HepG2 (cell line): Measurements from ENCODE around the gene ZCCHC17. TPM values are rescaled to one million over a fixed set of nuclear protein-coding genes. Genes with fewer than 3 reads are reported as not detected.

ENCODE experiments used
- ATF7-NPFF ChIP-seq: sonication (generic); formaldehyde crosslinking; IDR thresholded peaks from 2 replicates; pipeline ENCODE4 v1.8.1; 2023; ENCODE audit warnings: mild to moderate bottlenecking, low read depth, missing genetic modification reagents, moderate library complexity
- CHD4 ChIP-seq: fragments of 200-600 bp; sonication (generic); IDR thresholded peaks from 2 replicates; pipeline ENCODE4 v1.7.0; 2017; ENCODE audit warnings: mild to moderate bottlenecking, low read length, borderline replicate concordance
- FLYWCH1 ChIP-seq: sonication (generic); formaldehyde crosslinking; IDR thresholded peaks from 2 replicates; pipeline ENCODE4 v1.8.1; 2023; ENCODE audit warnings: mild to moderate bottlenecking, missing genetic modification reagents
- GFI1 ChIP-seq: sonication (generic); formaldehyde crosslinking; IDR thresholded peaks from 2 replicates; pipeline ENCODE4 v1.5.0; 2020; ENCODE audit warnings: missing genetic modification reagents, mild to moderate bottlenecking, borderline replicate concordance
- IRX3 ChIP-seq: sonication (generic); formaldehyde crosslinking; IDR thresholded peaks from 2 replicates; pipeline ENCODE4 v1.8.1; 2023; ENCODE audit warnings: mild to moderate bottlenecking, low read depth, missing genetic modification reagents, borderline replicate concordance
- MAFF ChIP-seq: IDR thresholded peaks from 2 replicates; pipeline ENCODE4 v1.6.1; 2011; ENCODE audit warnings: low read depth, low read length, improper control_type of control experiment
- MBNL3 ChIP-seq: fragments of 250-450 bp; sonication (Bioruptor Pico); conservative IDR thresholded peaks from 2 replicates; pipeline ENCODE4 v1.8.0; 2022; ENCODE audit warnings: mild to moderate bottlenecking, inconsistent platforms
- MLLT10 ChIP-seq: sonication (generic); formaldehyde crosslinking; IDR thresholded peaks from 2 replicates; pipeline ENCODE4 v1.4.0; 2020; ENCODE audit warnings: missing genetic modification reagents
- MXD4 ChIP-seq: IDR thresholded peaks from 2 replicates; pipeline ENCODE4 v1.6.1; 2016; ENCODE audit warnings: mild to moderate bottlenecking, missing biosample characterization, missing genetic modification reagents
- SMARCC2 ChIP-seq: fragments of 450-650 bp; IDR thresholded peaks from 2 replicates; pipeline ENCODE4 v1.6.1; 2017; ENCODE audit warnings: antibody characterized with exemption, mild to moderate bottlenecking
- SP5 ChIP-seq: IDR thresholded peaks from 2 replicates; pipeline ENCODE4 v1.6.1; 2016; ENCODE audit warnings: low read depth, borderline replicate concordance
- ZNF17 ChIP-seq: sonication (generic); formaldehyde crosslinking; IDR thresholded peaks from 2 replicates; pipeline ENCODE4 v1.5.0; 2020; ENCODE audit warnings: mild to moderate bottlenecking, missing genetic modification reagents
- ZNF337 ChIP-seq: sonication (generic); formaldehyde crosslinking; IDR thresholded peaks from 2 replicates; pipeline ENCODE4 v1.5.1; 2020; ENCODE audit warnings: missing genetic modification reagents, low read depth, mild to moderate bottlenecking, borderline replicate concordance
- ZNF33B ChIP-seq: sonication (generic); formaldehyde crosslinking; IDR thresholded peaks from 2 replicates; pipeline ENCODE4 v1.5.1; 2020; ENCODE audit warnings: mild to moderate bottlenecking, missing genetic modification reagents
- ZNF383 ChIP-seq: sonication (generic); formaldehyde crosslinking; IDR thresholded peaks from 2 replicates; pipeline ENCODE4 v1.4.0; 2020; ENCODE audit warnings: missing genetic modification reagents, mild to moderate bottlenecking, borderline replicate concordance
- ZNF510 ChIP-seq: sonication (generic); formaldehyde crosslinking; IDR thresholded peaks from 2 replicates; pipeline ENCODE4 v1.4.0; 2020; ENCODE audit warnings: low read depth, mild to moderate bottlenecking, missing genetic modification reagents
- ZNF564 ChIP-seq: sonication (generic); formaldehyde crosslinking; IDR thresholded peaks from 2 replicates; pipeline ENCODE4 v1.8.1; 2023; ENCODE audit warnings: mild to moderate bottlenecking, missing genetic modification reagents
- ZZZ3 ChIP-seq: sonication (generic); formaldehyde crosslinking; IDR thresholded peaks from 2 replicates; pipeline ENCODE4 v1.4.0; 2020; ENCODE audit warnings: missing genetic modification reagents, mild to moderate bottlenecking, borderline replicate concordance
- polyA plus RNA-seq, 8 experiments: library from polyadenylated mRNA; depleted of rRNA in 3 of 8; stranded (reverse) in 7 of 8; unstranded in 1 of 8; fragments of >200 nt; fragmentation: Illumina TruSeq in 4 of 8; extraction: Trizol in 4 of 8; gene quantifications; 2 replicates each; pipeline versions ENCODE4 v1.2.1 to v1.2.3, GENCODE V29; 2011 to 2016; ENCODE audit warnings: low read depth in 4 of 8, missing spikeins in 1 of 8, mixed read lengths in 1 of 8; ENCODE audit not compliant: insufficient read depth in 1 of 8
- total RNA-seq, 5 experiments: library from RNA; depleted of rRNA; stranded (reverse); fragments of >200 nt; fragmentation: Illumina TruSeq; extraction: Trizol; gene quantifications; 2 replicates each; pipeline ENCODE4 v1.2.3, GENCODE V29; 2016; ENCODE audit warnings: low read depth in 1 of 5
- TF ChIP-seq, protein P1 (sequence below): IDR thresholded peaks from 2 replicates; pipeline ENCODE4 v1.6.1; 2016; ENCODE audit warnings: mild to moderate bottlenecking, missing biosample characterization, missing genetic modification reagents
- TF ChIP-seq, protein P2 (sequence below): sonication (generic); formaldehyde crosslinking; IDR thresholded peaks from 2 replicates; pipeline ENCODE4 v1.4.0; 2020; ENCODE audit warnings: mild to moderate bottlenecking, missing genetic modification reagents
- TF ChIP-seq, protein P3 (sequence below): sonication (generic); formaldehyde crosslinking; IDR thresholded peaks from 2 replicates; pipeline ENCODE4 v1.5.1; 2020; ENCODE audit warnings: mild to moderate bottlenecking, missing genetic modification reagents, moderate library complexity

Gene ZCCHC17
- total and polyA plus RNA-seq, 2 of the 13 experiments (the other 11 are each of a cell fraction or from before 2014, with no cell fraction given), result 20.5 to 53.0 TPM

DNA sequence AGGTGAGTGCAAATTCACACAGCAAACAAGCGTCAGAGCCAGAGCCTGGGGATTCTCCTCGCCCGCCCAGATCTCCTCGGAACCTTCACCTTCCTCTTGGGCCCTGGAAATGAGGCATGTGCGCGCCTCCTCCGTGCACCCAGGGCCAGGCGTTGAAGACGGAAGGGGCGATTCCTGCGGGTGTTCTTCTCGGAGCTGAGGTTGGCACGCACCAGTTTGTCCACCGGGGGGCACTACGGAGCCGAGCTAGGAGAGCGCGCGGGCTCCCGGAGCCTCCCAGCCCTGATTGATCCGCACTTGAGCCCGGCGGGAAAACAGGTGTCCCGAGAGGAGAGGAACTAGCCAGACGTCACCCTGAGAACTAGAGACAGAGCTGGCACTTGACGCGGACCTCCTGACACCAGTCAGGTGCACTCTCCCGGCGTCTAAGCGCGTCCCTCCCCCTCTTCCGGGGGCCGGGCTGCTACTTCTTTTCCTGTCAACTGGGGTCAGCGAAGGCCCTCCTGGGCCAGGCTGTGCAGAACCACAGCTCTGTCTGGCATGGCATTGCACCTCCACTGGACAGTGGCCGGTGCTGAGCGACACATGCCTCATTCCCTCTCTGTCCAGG lies 97.9 kb downstream of the ZCCHC17 start (continued):
- TF ChIP-seq SP5, result no peak
- no peak for TF ChIP-seq SMARCC2
- no peak for TF ChIP-seq ATF7-NPFF (CRISPR knock-in tag)
- TF ChIP-seq MAFF, result no peak
- no peak for TF ChIP-seq MBNL3 (CRISPR knock-in tag)
- TF ChIP-seq IRX3 (CRISPR knock-in tag), result no peak
- TF ChIP-seq ZNF383 (CRISPR knock-in tag), result no peak
- no peak for TF ChIP-seq ZNF17
- no peak for TF ChIP-seq ZZZ3 (CRISPR knock-in tag)
- peak; percentile 40; the same call in 1 of the 2 replicates for TF ChIP-seq GFI1
- TF ChIP-seq, protein P1, sequence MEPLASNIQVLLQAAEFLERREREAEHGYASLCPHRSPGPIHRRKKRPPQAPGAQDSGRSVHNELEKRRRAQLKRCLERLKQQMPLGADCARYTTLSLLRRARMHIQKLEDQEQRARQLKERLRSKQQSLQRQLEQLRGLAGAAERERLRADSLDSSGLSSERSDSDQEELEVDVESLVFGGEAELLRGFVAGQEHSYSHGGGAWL (CRISPR knock-in tag), result no peak
- 0 out of 2 replicates have a peak, but pooled peaks have one; percentile 50 for TF ChIP-seq ZNF33B
- TF ChIP-seq ZNF337 (CRISPR knock-in tag), result 0 out of 2 replicates have a peak, but pooled peaks have one; percentile 32
- TF ChIP-seq, protein P2, sequence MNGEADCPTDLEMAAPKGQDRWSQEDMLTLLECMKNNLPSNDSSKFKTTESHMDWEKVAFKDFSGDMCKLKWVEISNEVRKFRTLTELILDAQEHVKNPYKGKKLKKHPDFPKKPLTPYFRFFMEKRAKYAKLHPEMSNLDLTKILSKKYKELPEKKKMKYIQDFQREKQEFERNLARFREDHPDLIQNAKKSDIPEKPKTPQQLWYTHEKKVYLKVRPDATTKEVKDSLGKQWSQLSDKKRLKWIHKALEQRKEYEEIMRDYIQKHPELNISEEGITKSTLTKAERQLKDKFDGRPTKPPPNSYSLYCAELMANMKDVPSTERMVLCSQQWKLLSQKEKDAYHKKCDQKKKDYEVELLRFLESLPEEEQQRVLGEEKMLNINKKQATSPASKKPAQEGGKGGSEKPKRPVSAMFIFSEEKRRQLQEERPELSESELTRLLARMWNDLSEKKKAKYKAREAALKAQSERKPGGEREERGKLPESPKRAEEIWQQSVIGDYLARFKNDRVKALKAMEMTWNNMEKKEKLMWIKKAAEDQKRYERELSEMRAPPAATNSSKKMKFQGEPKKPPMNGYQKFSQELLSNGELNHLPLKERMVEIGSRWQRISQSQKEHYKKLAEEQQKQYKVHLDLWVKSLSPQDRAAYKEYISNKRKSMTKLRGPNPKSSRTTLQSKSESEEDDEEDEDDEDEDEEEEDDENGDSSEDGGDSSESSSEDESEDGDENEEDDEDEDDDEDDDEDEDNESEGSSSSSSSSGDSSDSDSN (CRISPR knock-in tag), result no peak
- no peak for TF ChIP-seq MLLT10
- no peak for TF ChIP-seq MXD4 (CRISPR knock-in tag)
- no peak for TF ChIP-seq CHD4
- TF ChIP-seq FLYWCH1, result no peak
- TF ChIP-seq ZNF510 (CRISPR knock-in tag), result no peak
- TF ChIP-seq ZNF564 (CRISPR knock-in tag), result no peak
- TF ChIP-seq, protein P3, sequence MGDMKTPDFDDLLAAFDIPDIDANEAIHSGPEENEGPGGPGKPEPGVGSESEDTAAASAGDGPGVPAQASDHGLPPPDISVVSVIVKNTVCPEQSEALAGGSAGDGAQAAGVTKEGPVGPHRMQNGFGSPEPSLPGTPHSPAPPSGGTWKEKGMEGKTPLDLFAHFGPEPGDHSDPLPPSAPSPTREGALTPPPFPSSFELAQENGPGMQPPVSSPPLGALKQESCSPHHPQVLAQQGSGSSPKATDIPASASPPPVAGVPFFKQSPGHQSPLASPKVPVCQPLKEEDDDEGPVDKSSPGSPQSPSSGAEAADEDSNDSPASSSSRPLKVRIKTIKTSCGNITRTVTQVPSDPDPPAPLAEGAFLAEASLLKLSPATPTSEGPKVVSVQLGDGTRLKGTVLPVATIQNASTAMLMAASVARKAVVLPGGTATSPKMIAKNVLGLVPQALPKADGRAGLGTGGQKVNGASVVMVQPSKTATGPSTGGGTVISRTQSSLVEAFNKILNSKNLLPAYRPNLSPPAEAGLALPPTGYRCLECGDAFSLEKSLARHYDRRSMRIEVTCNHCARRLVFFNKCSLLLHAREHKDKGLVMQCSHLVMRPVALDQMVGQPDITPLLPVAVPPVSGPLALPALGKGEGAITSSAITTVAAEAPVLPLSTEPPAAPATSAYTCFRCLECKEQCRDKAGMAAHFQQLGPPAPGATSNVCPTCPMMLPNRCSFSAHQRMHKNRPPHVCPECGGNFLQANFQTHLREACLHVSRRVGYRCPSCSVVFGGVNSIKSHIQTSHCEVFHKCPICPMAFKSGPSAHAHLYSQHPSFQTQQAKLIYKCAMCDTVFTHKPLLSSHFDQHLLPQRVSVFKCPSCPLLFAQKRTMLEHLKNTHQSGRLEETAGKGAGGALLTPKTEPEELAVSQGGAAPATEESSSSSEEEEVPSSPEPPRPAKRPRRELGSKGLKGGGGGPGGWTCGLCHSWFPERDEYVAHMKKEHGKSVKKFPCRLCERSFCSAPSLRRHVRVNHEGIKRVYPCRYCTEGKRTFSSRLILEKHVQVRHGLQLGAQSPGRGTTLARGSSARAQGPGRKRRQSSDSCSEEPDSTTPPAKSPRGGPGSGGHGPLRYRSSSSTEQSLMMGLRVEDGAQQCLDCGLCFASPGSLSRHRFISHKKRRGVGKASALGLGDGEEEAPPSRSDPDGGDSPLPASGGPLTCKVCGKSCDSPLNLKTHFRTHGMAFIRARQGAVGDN, result peak; percentile 96
